Kidney (tissue), 22 donors: ENCODE results near the gene APLN. TPM values are rescaled to one million over a fixed set of nuclear protein-coding genes. Genes with fewer than 3 reads are reported as not detected.
A peak's percentile ranks its signal among the peaks of the same experiment; 100 is the strongest.

ENCODE experiments used
- DNase-seq, 5 donors: peaks; one replicate each; pipeline ENCODE4 v3.0.0-alpha.2; 2013 to 2020
- FAIRE-seq: peaks from 2 replicates; lab custom pipeline; 2012; peaks lifted over from hg19 to GRCh38; lab: Jason Lieb, UNC
- H3K27ac ChIP-seq, 2 donors: one replicate each; pipeline ENCODE4 v1.7.0; 2013; ENCODE audit warnings: low read depth in 2 of 2, low read length in 2 of 2, inconsistent platforms in 1 of 2
- H3K27me3 ChIP-seq: one replicate; pipeline ENCODE4 v1.7.1; 2013; ENCODE audit warnings: low read length, inconsistent platforms; ENCODE audit not compliant: control insufficient read depth, insufficient read depth
- H3K36me3 ChIP-seq, 3 donors: one replicate each; pipeline versions ENCODE4 v1.7.0 to v1.7.1; 2013; ENCODE audit warnings: low read length in 3 of 3, control low read depth in 1 of 3, inconsistent platforms in 1 of 3; ENCODE audit not compliant: insufficient read depth in 3 of 3, control insufficient read depth in 2 of 3
- H3K4me1 ChIP-seq, 3 donors: one replicate each; pipeline versions ENCODE4 v1.7.0 to v1.7.1; 2013; ENCODE audit warnings: low read length in 3 of 3, inconsistent platforms in 1 of 3, low read depth in 1 of 3; ENCODE audit not compliant: control insufficient read depth in 2 of 3, insufficient read depth in 2 of 3
- H3K4me3 ChIP-seq, 3 donors: one replicate each; pipeline versions ENCODE4 v1.7.0 to v1.8.1; 2013; ENCODE audit warnings: low read length in 3 of 3, control low read depth in 1 of 3, inconsistent platforms in 1 of 3
- H3K9ac ChIP-seq, 3 donors: one replicate each; pipeline versions ENCODE4 v1.7.0 to v1.7.1; 2013; ENCODE audit warnings: low read length in 3 of 3, control low read depth in 1 of 3, inconsistent platforms in 1 of 3
- H3K9me3 ChIP-seq, 3 donors: one replicate each; pipeline versions ENCODE4 v1.7.0 to v1.7.1; 2013; ENCODE audit warnings: low read length in 3 of 3, control low read depth in 1 of 3, inconsistent platforms in 1 of 3; ENCODE audit not compliant: control insufficient read depth in 2 of 3, insufficient read depth in 1 of 3
- CTCF ChIP-seq: IDR thresholded peaks from 3 replicates; pipeline ENCODE4 v1.5.1; 2012; ENCODE audit warnings: mild to moderate bottlenecking, moderate library complexity, borderline replicate concordance; ENCODE audit not compliant: insufficient read depth; ENCODE audit errors: extremely low read depth
- intact Hi-C: fragments of 100-400 bp; cut with DNase I; formaldehyde crosslinking; loops from one replicate; pipeline ENCODE4 v1.11.1; 2022
- long read RNA-seq, 10 donors: library from polyadenylated mRNA in 1 of 10; unstranded in 1 of 10; transcript quantifications; one replicate each; pipeline ENCODE4 v2.0.0 and lab custom pipeline, GENCODE V29; 2021 to 2026
- polyA plus RNA-seq: library from polyadenylated mRNA; stranded (reverse); fragments of 350-450 nt; fragmentation: Illumina TruSeq; extraction: RNeasy Lipid Tissue Mini Kit (QIAGEN cat#74804); gene quantifications from one replicate; pipeline ENCODE4 v1.2.3, GENCODE V29; 2014; ENCODE audit warnings: low read depth, low replicate concordance; ENCODE audit not compliant: insufficient read depth
- total RNA-seq: library from RNA; stranded (reverse); fragmentation: NEBNext Ultra II Directional; extraction: Animal tissue kit (Norgen Biotek cat#: 25700); gene quantifications from one replicate; pipeline ENCODE4 v1.2.1, GENCODE V29; 2021
- donor health status: control.
- donor health status: control.
- donor health status: control.
- donor health status: control.
- donor health status: control.
- donor health status: DM: yes; HTN: yes; CAD: no.
- donor health status: Normal renal cell carcinoma (clear cell type).

Gene APLN
- total RNA-seq (0.31 TPM), polyA plus RNA-seq (9.9 TPM)
- long read RNA-seq, donor 1, transcript APLN-201 (3 exons, 3,205 nt): major isoform, 5 of 5 reads
- long read RNA-seq, donor 1, partial matches to known transcripts: 0 of 5 reads
- long read RNA-seq, donor 1, other reads (novel, unspliced or antisense): 0 of 5 reads
- long read RNA-seq, donor 2, partial matches to known transcripts: 0 of 2 reads
- long read RNA-seq, donor 2, other reads (novel, unspliced or antisense): 0 of 2 reads
- long read RNA-seq, donor 3, transcript APLN-201 (3 exons, 3,205 nt): major isoform, 5 of 5 reads
- long read RNA-seq, donor 3, partial matches to known transcripts: 0 of 5 reads
- long read RNA-seq, donor 3, other reads (novel, unspliced or antisense): 0 of 5 reads
- long read RNA-seq, donor 4, partial matches to known transcripts: 0 of 2 reads
- long read RNA-seq, donor 4, other reads (novel, unspliced or antisense): 0 of 2 reads
- long read RNA-seq, donor 5: 0 reads
- long read RNA-seq, donor 6, partial matches to known transcripts: 0 of 1 reads
- long read RNA-seq, donor 6, other reads (novel, unspliced or antisense): 0 of 1 reads
- long read RNA-seq, donor 7, partial matches to known transcripts: 0 of 1 reads
- long read RNA-seq, donor 7, other reads (novel, unspliced or antisense): 1 of 1 reads
- long read RNA-seq, donor 8, partial matches to known transcripts: 0 of 3 reads
- long read RNA-seq, donor 8, other reads (novel, unspliced or antisense): 0 of 3 reads
- long read RNA-seq, donor 9, partial matches to known transcripts: 0 of 1 reads
- long read RNA-seq, donor 9, other reads (novel, unspliced or antisense): 0 of 1 reads
- long read RNA-seq, donor 10, partial matches to known transcripts: 0 of 3 reads
- long read RNA-seq, donor 10, other reads (novel, unspliced or antisense): 0 of 3 reads

DNA sequence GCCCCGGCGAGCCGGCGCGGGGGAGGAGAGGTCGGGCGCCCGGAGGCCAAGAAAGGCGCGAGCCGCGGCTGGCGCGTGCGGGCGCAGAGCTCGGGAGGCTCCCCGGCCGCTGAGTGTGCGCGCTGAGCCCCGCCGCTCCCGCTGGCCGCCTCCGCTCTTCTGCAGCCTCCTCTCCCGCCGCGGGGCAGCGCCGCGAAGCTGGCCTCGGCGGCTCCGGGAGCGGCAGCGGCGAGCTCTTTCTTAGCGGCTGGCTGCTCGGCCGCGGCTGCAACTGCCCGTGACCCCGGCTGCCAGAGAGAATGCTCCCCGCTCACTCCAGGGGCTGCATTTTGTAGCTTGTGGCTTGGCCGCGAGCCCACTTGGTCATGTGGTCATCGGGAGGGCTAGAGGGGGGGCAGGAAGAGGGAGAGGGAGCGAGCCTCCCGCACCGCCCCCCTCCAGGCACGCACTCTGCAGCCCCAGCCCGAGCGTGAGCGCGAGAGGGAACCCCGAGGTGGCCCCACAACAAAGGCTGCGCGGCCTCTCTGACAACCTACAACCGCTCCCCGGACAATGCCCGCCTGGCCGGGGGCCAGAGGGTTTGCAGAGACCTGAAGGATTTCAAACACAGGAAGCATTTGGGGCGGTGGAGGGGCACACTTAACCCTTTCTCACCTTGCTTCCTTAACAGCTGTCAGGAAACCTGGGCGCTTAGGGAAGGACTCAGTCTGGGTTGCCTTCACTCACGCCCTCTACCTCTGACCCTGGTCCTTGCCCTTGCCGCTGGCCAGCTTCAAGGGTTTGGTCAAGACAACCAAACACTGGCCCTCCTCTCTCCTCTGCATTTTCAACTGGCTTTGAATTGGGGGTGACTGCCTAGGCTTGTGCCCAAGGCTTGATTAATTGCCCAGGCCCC, at the start of gene APLN:
APLN (minus strand) TSS at position 305 of the 895 bp plus-strand sequence. CDS start 326 bp downstream, outside the sequence.
- DNase-seq: peak; percentile 36 to 83 (median 61)
- FAIRE-seq: no peak
- intact Hi-C loops: no loop called here
- TF ChIP-seq CTCF: no peak
- no peaks in the 10 kb centered on the region for H3K36me3 ChIP-seq
- no peak within 1 kb of the TSS for H3K9ac ChIP-seq
- H3K4me1 ChIP-seq: peaks cover 0 to 8% (median 0%) of the 10 kb centered on the region in 3 donors
- no peak within 1 kb of the TSS for H3K27ac ChIP-seq
- H3K9me3 ChIP-seq: no peaks in the 10 kb centered on the region
- H3K4me3 ChIP-seq: peak within 1 kb of the TSS in 2 of 3 donors; percentile 24 to 53
- H3K27me3 ChIP-seq: no peaks in the 10 kb centered on the region

DNA sequence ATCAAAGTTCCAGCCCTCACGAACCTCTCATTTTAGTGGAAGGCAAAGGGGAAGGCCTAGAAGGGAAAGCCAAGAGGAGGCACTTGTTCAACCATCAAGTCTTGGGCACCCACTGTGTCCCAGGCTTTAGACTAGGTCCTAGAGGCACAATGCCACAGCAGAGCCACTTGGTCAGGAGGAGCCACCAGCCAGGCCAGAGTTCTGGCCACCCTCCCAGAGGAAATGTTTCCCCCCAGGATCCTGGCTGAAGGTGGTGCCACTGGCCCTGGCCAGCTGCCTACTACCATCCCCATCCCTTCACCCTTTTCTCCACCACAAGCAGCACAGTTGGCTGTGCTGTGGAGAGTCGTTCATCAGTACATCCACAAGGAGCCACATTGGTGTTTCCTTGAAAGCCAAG, 49.7 kb upstream of the APLN start:
- Histone ChIP-seq H3K4me3 (no peak overlapping the region), H3K9ac (no peak overlapping the region), H3K27me3 (no peaks in the 10 kb centered on the region), H3K4me1 (peaks cover 0 to 5% (median 0%) of the 10 kb centered on the region in 3 donors), H3K9me3 (no peaks in the 10 kb centered on the region), H3K36me3 (no peaks in the 10 kb centered on the region), H3K27ac (no peak overlapping the region)
- intact Hi-C loops: no loop called here
- FAIRE-seq: no peak
- no peak for DNase-seq
- TF ChIP-seq CTCF: no peak

DNA sequence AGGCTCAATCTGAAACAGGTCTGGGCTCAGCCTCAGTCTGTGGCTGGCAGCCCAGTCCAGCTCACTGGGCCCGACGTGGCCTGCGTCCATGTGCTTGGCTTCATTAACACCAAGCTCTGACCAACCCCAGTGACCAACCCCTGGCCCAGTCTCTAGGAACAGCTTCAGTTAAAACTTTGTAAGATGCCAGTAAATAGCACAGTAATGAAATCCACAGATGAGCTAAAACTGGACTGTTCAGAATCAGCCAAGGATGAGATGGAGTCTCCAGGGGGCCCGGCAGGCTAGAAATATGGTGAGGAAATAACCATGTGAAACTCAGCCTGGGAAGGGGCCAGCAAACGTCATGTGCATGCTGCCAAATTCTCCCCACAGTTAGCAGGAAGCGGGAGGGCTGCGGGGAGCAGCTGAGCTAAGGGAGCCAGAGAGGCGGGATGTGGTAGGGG, 46.9 kb upstream of the APLN start:
- H3K4me1 ChIP-seq: peaks cover 0 to 5% (median 0%) of the 10 kb centered on the region in 3 donors
- no peak overlapping the region for H3K9ac ChIP-seq
- no peak overlapping the region for H3K4me3 ChIP-seq
- H3K27me3 ChIP-seq: no peaks in the 10 kb centered on the region
- H3K27ac ChIP-seq: no peak overlapping the region
- TF ChIP-seq CTCF: no peak
- no peak for FAIRE-seq
- DNase-seq: peak in 2 of 5 donors; percentile 6 to 82
- no peaks in the 10 kb centered on the region for H3K36me3 ChIP-seq
- intact Hi-C loops: no loop called here
- H3K9me3 ChIP-seq: no peaks in the 10 kb centered on the region
